Neural cell (in vitro differentiated cells): ENCODE results near the gene RBM33.

Experiments used
- EP300 ChIP-seq: fragments of 450-650 bp; conservative IDR thresholded peaks from 2 replicates; pipeline ENCODE4 v1.6.1; 2014; ENCODE audit warnings: antibody characterized with exemption, mild to moderate bottlenecking, moderate library complexity; ENCODE audit not compliant: poor library complexity, severe bottlenecking
- EZH2 ChIP-seq: fragments of 200-600, 300-800 bp; shearing (Covaris generic), sonication (generic); IDR thresholded peaks from 2 replicates; pipeline ENCODE4 v1.6.1; 2014; ENCODE audit warnings: antibody characterized with exemption, low read length, borderline replicate concordance, mild to moderate bottlenecking; ENCODE audit not compliant: insufficient read depth, poor library complexity, severe bottlenecking
- MXI1 ChIP-seq: fragments of 450-650 bp; conservative IDR thresholded peaks from 2 replicates; pipeline ENCODE4 v1.6.1; 2014; ENCODE audit warnings: antibody characterized with exemption, mild to moderate bottlenecking; ENCODE audit not compliant: poor library complexity, severe bottlenecking
- POLR2AphosphoS5 ChIP-seq: IDR thresholded peaks from 2 replicates; pipeline ENCODE4 v1.6.1; 2012
- RAD21 ChIP-seq: fragments of 450-650 bp; conservative IDR thresholded peaks from 2 replicates; pipeline ENCODE4 v1.6.1; 2014; ENCODE audit warnings: antibody characterized with exemption, mild to moderate bottlenecking, moderate library complexity
- SMC3 ChIP-seq: fragments of 450-650 bp; conservative IDR thresholded peaks from 2 replicates; pipeline ENCODE4 v1.6.1; 2014; ENCODE audit warnings: antibody characterized with exemption, mild to moderate bottlenecking, moderate library complexity; ENCODE audit not compliant: poor library complexity
- TF ChIP-seq, protein P1 (sequence below): fragments of 450-650 bp; IDR thresholded peaks from 2 replicates; pipeline ENCODE4 v1.5.1; 2014; ENCODE audit warnings: antibody characterized with exemption, mild to moderate bottlenecking, moderate library complexity; ENCODE audit not compliant: poor library complexity, severe bottlenecking
- TF ChIP-seq, protein P2 (sequence below): IDR thresholded peaks from 2 replicates; pipeline ENCODE4 v1.6.1; 2012; ENCODE audit warnings: borderline replicate concordance

DNA sequence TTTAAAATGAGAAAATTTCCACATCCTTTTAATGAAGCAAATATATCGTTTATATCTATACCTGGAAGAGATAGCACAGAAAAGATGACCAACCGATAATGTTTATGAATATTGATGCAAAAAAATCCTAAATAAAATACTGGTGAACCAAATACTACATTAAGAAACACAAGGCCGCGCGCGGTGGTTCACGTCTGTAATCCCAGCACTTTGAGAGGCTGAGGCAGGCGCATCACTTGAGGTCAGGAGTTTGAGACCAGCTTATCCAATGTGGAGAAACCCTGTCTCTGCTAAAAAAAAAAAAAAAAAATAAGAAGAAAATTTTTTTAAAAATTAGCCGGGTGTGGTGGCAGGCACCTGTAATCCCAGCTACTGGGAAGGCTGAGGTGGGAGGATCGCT lies 142.0 kb downstream of the RBM33 start:
- TF ChIP-seq EP300 (no peak), EZH2 (no peak), MXI1 (no peak), POLR2AphosphoS5 (no peak), RAD21 (no peak), SMC3 (no peak)
- TF ChIP-seq, protein P1, sequence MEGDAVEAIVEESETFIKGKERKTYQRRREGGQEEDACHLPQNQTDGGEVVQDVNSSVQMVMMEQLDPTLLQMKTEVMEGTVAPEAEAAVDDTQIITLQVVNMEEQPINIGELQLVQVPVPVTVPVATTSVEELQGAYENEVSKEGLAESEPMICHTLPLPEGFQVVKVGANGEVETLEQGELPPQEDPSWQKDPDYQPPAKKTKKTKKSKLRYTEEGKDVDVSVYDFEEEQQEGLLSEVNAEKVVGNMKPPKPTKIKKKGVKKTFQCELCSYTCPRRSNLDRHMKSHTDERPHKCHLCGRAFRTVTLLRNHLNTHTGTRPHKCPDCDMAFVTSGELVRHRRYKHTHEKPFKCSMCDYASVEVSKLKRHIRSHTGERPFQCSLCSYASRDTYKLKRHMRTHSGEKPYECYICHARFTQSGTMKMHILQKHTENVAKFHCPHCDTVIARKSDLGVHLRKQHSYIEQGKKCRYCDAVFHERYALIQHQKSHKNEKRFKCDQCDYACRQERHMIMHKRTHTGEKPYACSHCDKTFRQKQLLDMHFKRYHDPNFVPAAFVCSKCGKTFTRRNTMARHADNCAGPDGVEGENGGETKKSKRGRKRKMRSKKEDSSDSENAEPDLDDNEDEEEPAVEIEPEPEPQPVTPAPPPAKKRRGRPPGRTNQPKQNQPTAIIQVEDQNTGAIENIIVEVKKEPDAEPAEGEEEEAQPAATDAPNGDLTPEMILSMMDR, result no peak
- TF ChIP-seq, protein P2, sequence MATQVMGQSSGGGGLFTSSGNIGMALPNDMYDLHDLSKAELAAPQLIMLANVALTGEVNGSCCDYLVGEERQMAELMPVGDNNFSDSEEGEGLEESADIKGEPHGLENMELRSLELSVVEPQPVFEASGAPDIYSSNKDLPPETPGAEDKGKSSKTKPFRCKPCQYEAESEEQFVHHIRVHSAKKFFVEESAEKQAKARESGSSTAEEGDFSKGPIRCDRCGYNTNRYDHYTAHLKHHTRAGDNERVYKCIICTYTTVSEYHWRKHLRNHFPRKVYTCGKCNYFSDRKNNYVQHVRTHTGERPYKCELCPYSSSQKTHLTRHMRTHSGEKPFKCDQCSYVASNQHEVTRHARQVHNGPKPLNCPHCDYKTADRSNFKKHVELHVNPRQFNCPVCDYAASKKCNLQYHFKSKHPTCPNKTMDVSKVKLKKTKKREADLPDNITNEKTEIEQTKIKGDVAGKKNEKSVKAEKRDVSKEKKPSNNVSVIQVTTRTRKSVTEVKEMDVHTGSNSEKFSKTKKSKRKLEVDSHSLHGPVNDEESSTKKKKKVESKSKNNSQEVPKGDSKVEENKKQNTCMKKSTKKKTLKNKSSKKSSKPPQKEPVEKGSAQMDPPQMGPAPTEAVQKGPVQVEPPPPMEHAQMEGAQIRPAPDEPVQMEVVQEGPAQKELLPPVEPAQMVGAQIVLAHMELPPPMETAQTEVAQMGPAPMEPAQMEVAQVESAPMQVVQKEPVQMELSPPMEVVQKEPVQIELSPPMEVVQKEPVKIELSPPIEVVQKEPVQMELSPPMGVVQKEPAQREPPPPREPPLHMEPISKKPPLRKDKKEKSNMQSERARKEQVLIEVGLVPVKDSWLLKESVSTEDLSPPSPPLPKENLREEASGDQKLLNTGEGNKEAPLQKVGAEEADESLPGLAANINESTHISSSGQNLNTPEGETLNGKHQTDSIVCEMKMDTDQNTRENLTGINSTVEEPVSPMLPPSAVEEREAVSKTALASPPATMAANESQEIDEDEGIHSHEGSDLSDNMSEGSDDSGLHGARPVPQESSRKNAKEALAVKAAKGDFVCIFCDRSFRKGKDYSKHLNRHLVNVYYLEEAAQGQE, result no peak
